RWPE2 (cell line): ENCODE measurements around the gene HOATZ.

Experiments
- ATAC-seq: fragments of 200-7000 bp; cut with Tn5 transposase; 3 replicates; pipeline ENCODE4 v1.9.1; 2021; ENCODE audit warnings: low read depth
- DNase-seq: peaks from one replicate; pipeline ENCODE4 v3.0.0-alpha.2; 2020; ENCODE audit warnings: low spot score
- H3K27ac ChIP-seq: fragments of 450-650 bp; 2 replicates; pipeline ENCODE4 v1.5.1; 2017; ENCODE audit warnings: mild to moderate bottlenecking; ENCODE audit not compliant: poor library complexity, severe bottlenecking
- H3K27me3 ChIP-seq: fragments of 250-450 bp; sonication (Bioruptor Pico); 2 replicates; pipeline ENCODE4 v1.5.1; 2021; ENCODE audit warnings: mild to moderate bottlenecking, moderate library complexity; ENCODE audit not compliant: insufficient read depth, poor library complexity, severe bottlenecking
- H3K36me3 ChIP-seq: fragments of 250-450 bp; sonication (Bioruptor Pico); 2 replicates; pipeline ENCODE4 v1.5.1; 2020; ENCODE audit warnings: low read depth, mild to moderate bottlenecking, moderate library complexity
- H3K4me1 ChIP-seq: fragments of 250-450 bp; sonication (Bioruptor Pico); 2 replicates; pipeline ENCODE4 v1.5.1; 2021; ENCODE audit warnings: mild to moderate bottlenecking, moderate library complexity; ENCODE audit not compliant: insufficient read depth, poor library complexity, severe bottlenecking
- H3K4me3 ChIP-seq: fragments of 250-450 bp; sonication (Bioruptor Pico); 2 replicates; pipeline ENCODE4 v1.5.1; 2021; ENCODE audit warnings: mild to moderate bottlenecking, moderate library complexity; ENCODE audit not compliant: severe bottlenecking
- H3K9me3 ChIP-seq: fragments of 250-450 bp; sonication (Bioruptor Pico); 2 replicates; pipeline ENCODE4 v1.5.1; 2021; ENCODE audit warnings: mild to moderate bottlenecking, moderate library complexity; ENCODE audit not compliant: severe bottlenecking
- TF ChIP-seq, protein P1 (sequence below): fragments of 450-650 bp; IDR thresholded peaks from one replicate; pipeline ENCODE4 v1.5.1; 2017; ENCODE audit warnings: mild to moderate bottlenecking, moderate library complexity; ENCODE audit not compliant: poor library complexity, severe bottlenecking

HOATZ gene

GRCh38 chr11:111524056-111524455 lies 9.5 kb downstream of the HOATZ start:
- no peak for DNase-seq
- Histone ChIP-seq H3K36me3 (no peaks in the 10 kb centered on the region), H3K4me1 (peaks cover 44% of the 10 kb centered on the region), H3K27me3 (no peaks in the 10 kb centered on the region), H3K9me3 (no peaks in the 10 kb centered on the region), H3K4me3 (no peak overlapping the region), H3K27ac (no peak overlapping the region)
- ATAC-seq, result no peak
- TF ChIP-seq, protein P1, sequence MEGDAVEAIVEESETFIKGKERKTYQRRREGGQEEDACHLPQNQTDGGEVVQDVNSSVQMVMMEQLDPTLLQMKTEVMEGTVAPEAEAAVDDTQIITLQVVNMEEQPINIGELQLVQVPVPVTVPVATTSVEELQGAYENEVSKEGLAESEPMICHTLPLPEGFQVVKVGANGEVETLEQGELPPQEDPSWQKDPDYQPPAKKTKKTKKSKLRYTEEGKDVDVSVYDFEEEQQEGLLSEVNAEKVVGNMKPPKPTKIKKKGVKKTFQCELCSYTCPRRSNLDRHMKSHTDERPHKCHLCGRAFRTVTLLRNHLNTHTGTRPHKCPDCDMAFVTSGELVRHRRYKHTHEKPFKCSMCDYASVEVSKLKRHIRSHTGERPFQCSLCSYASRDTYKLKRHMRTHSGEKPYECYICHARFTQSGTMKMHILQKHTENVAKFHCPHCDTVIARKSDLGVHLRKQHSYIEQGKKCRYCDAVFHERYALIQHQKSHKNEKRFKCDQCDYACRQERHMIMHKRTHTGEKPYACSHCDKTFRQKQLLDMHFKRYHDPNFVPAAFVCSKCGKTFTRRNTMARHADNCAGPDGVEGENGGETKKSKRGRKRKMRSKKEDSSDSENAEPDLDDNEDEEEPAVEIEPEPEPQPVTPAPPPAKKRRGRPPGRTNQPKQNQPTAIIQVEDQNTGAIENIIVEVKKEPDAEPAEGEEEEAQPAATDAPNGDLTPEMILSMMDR, result no peak

- no peak for DNase-seq
Observed at GRCh38 chr11:111525456-111525855, 10.9 kb downstream of the HOATZ start.

DNA sequence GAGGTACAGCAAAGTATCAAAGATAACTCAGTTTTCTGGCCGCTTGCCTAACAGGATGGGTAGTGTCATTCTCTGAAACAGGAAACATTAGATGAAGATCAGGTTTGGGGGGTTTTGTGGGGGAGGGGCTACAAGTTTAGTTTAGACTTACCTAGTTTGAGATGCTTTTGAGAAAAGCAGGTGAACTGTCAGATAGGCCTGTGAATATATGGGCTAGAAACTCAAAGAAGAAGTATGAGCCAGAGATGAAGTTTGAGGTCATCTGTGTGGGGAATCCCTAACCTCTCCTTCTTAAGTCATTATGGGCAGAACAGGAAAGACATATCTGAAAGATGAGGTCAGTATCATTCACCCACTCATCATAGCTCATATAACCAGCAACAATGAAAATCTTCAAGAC lies 11.9 kb downstream of the HOATZ start:
- peaks cover 41% of the 10 kb centered on the region for H3K4me1 ChIP-seq
- H3K27me3 ChIP-seq, result no peaks in the 10 kb centered on the region
- ATAC-seq (peak; percentile 92), DNase-seq (no peak)
- peak overlapping the region; percentile 56 for H3K27ac ChIP-seq
- no peak overlapping the region for H3K4me3 ChIP-seq
- TF ChIP-seq, protein P1, result no peak
- no peaks in the 10 kb centered on the region for H3K9me3 ChIP-seq
- H3K36me3 ChIP-seq, result no peaks in the 10 kb centered on the region

More at GRCh38 chr11:111525456-111525855, 10.9 kb downstream of the HOATZ start:
- no peaks in the 10 kb centered on the region for H3K27me3 ChIP-seq
- no peaks in the 10 kb centered on the region for H3K9me3 ChIP-seq
- H3K36me3 ChIP-seq, result no peaks in the 10 kb centered on the region
- TF ChIP-seq, protein P1, result no peak
- peaks cover 42% of the 10 kb centered on the region for H3K4me1 ChIP-seq
- ATAC-seq, result no peak
- H3K27ac ChIP-seq, result peak overlapping the region; percentile 56
- H3K4me3 ChIP-seq, result no peak overlapping the region

DNA sequence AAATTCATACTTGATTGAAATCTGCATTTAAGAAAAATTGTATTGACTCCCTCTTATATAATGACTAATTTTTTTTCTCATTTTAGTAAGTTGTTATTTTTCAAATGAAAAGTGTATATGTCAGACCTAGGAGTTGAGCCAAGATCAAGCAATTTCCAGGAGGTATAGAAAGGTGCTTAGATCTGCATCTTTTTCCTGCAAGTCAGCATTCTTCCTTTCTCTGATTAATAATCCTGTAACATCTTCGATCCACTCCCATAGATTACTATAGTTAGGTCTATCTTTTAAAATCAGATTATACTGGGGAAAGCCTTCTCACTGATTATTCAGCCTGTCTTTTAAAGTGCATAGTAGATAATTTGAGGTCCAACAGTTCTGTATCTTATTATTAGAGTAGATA lies 12.7 kb downstream of the HOATZ start:
- Histone ChIP-seq H3K4me1 (peaks cover 47% of the 10 kb centered on the region), H3K36me3 (no peaks in the 10 kb centered on the region), H3K9me3 (no peaks in the 10 kb centered on the region), H3K27ac (peak overlapping the region; percentile 56), H3K4me3 (no peak overlapping the region), H3K27me3 (no peaks in the 10 kb centered on the region)
- ATAC-seq (no peak), DNase-seq (no peak)
- TF ChIP-seq, protein P1, result no peak

DNA sequence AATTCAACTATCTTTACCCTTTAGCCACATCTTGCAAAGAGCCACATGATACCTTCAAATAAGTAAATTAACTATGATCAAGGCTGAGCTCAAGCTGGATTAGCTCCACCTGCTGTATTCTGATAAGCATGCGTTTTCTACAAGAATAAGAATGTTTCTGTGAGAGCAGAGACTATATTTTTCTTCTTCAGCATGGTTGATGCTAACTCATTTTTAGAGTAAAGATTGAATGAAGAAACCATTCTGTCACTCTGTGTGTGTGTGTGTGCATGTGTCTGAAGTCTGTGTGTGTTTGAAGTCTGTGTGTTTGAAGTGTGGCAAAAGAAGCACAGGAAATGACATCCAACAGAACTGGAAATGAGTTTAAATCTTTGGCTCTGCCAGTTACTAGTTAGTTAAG lies 14.0 kb downstream of the HOATZ start:
- TF ChIP-seq, protein P1, result peak; percentile 3
- Histone ChIP-seq H3K4me3 (no peak overlapping the region), H3K9me3 (no peaks in the 10 kb centered on the region), H3K36me3 (no peaks in the 10 kb centered on the region), H3K27me3 (no peaks in the 10 kb centered on the region), H3K4me1 (peaks cover 48% of the 10 kb centered on the region), H3K27ac (no peak overlapping the region)
- DNase-seq (no peak), ATAC-seq (no peak)
